Glutamatergic neuron (in vitro differentiated cells): Measurements from ENCODE around the gene FRS2. TPM values are rescaled to one million over a fixed set of nuclear protein-coding genes. Genes with fewer than 3 reads are reported as not detected.

Experiments used
- DNase-seq: peaks from one replicate; pipeline ENCODE4 v3.0.0; 2022
- H3K27ac Mint-ChIP-seq: one replicate; pipeline ENCODE4 v1.8.0; 2020; ENCODE audit warnings: mild to moderate bottlenecking, mixed read lengths, inconsistent platforms; ENCODE audit not compliant: unreplicated experiment
- H3K27me3 Mint-ChIP-seq: one replicate; pipeline ENCODE4 v1.8.0; 2020; ENCODE audit warnings: mild to moderate bottlenecking, moderate library complexity, mixed read lengths, inconsistent platforms; ENCODE audit not compliant: unreplicated experiment
- H3K36me3 Mint-ChIP-seq: one replicate; pipeline ENCODE4 v1.8.0; 2020; ENCODE audit warnings: mild to moderate bottlenecking, mixed read lengths, inconsistent platforms; ENCODE audit not compliant: unreplicated experiment
- H3K4me1 Mint-ChIP-seq: one replicate; pipeline ENCODE4 v1.8.0; 2020; ENCODE audit warnings: mild to moderate bottlenecking, low read depth, mixed read lengths, inconsistent platforms; ENCODE audit not compliant: unreplicated experiment
- H3K4me3 Mint-ChIP-seq: one replicate; pipeline ENCODE4 v1.8.0; 2020; ENCODE audit warnings: mild to moderate bottlenecking, mixed read lengths, inconsistent platforms; ENCODE audit not compliant: unreplicated experiment
- H3K9me3 Mint-ChIP-seq: one replicate; pipeline ENCODE4 v1.8.0; 2020; ENCODE audit warnings: mild to moderate bottlenecking, moderate library complexity, mixed read lengths, inconsistent platforms; ENCODE audit not compliant: unreplicated experiment
- total RNA-seq: library from RNA; stranded (reverse); fragmentation: NEBNext Ultra II Directional; extraction: Animal tissue kit (Norgen Biotek cat#: 25700); gene quantifications from one replicate; pipeline ENCODE4 v1.2.1, GENCODE V29; 2021; ENCODE audit not compliant: unreplicated experiment
- TF ChIP-seq, protein P1 (sequence below): fragments of 200-600 bp; sonication (generic); IDR thresholded peaks from one replicate; pipeline ENCODE4 v1.5.0; 2021; ENCODE audit not compliant: partially characterized antibody, unreplicated experiment

Gene FRS2
- total RNA-seq, 1 donor from 2014 or later = 26.7 TPM

DNA sequence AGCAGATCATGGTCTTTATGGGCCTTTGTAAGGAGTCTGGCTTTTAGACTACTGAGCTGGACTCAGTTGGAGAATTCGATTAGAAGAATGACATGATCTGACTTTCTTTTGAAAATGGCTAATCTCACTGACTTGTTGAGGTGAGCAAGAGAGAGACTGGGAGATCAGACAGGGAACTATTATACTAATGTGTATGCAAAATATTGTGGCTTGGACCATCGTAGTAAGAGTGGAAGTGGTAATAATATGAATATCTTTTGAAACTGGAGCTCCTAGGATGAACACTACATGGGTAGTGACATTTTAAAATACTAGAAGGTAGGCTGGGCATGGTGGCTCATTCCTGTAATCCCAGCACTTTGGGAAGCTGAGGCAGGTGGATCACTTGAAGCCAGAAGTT, 58.8 kb downstream of the FRS2 start:
- Mint-ChIP-seq H3K9me3 (no peaks in the 10 kb centered on the region), H3K36me3 (no peaks in the 10 kb centered on the region)

DNA sequence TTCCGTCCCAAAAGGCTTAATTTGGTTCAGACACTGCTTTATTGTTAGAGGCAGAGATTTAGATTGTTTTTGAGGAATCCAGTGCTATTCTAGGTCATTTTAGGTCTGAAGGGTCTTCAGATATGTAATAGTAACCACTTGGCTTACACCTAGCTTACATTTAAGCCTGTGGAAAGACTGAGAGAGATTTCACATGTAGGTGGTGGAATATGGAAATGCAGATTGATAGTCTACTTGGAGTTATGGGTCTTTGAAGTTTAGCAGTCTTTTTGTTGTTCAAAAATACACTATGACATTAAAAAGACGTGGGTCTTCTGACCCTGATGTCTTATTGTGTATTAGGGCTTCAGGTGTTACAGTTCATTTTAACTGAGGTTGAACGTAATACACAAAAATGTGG, 63.7 kb downstream of the FRS2 start:
- no peaks in the 10 kb centered on the region for H3K9me3 Mint-ChIP-seq
- peaks cover 12% of the 10 kb centered on the region for H3K4me1 Mint-ChIP-seq
- H3K36me3 Mint-ChIP-seq = no peaks in the 10 kb centered on the region
- H3K27me3 Mint-ChIP-seq = peaks cover 4% of the 10 kb centered on the region
- DNase-seq = no peak
- H3K4me3 Mint-ChIP-seq = no peak overlapping the region
- no peak overlapping the region for H3K27ac Mint-ChIP-seq
- TF ChIP-seq, protein P1, sequence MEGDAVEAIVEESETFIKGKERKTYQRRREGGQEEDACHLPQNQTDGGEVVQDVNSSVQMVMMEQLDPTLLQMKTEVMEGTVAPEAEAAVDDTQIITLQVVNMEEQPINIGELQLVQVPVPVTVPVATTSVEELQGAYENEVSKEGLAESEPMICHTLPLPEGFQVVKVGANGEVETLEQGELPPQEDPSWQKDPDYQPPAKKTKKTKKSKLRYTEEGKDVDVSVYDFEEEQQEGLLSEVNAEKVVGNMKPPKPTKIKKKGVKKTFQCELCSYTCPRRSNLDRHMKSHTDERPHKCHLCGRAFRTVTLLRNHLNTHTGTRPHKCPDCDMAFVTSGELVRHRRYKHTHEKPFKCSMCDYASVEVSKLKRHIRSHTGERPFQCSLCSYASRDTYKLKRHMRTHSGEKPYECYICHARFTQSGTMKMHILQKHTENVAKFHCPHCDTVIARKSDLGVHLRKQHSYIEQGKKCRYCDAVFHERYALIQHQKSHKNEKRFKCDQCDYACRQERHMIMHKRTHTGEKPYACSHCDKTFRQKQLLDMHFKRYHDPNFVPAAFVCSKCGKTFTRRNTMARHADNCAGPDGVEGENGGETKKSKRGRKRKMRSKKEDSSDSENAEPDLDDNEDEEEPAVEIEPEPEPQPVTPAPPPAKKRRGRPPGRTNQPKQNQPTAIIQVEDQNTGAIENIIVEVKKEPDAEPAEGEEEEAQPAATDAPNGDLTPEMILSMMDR = no peak

More for the DNA sequence above, 58.8 kb downstream of the FRS2 start:
- DNase-seq = no peak
- Mint-ChIP-seq H3K4me3 (no peak overlapping the region), H3K27ac (no peak overlapping the region), H3K4me1 (peaks cover 2% of the 10 kb centered on the region), H3K27me3 (no peaks in the 10 kb centered on the region)
- TF ChIP-seq, protein P1 = no peak

DNA sequence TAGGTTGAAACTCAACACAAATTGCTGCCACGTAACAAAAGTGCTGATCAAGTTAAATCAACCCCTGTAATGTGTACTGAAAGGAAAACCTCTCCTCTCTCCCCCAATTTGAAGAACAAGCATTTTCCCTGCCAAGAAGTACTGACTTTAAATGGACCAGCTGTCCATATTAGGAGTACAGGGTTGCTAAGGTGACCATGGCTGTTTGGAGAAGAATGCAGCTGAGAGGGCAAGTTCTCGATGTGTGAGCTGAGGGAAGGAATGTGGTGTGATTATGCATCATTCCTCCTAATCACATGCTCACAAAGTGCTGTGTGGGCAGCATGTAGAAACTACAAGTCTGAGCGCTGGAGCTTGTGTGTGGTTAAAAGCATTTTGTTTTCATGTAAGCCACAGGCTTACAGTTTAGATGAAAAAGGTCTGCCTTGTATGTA, 64.2 kb downstream of the FRS2 start:
- Mint-ChIP-seq H3K4me1 (peaks cover 12% of the 10 kb centered on the region), H3K27me3 (peaks cover 4% of the 10 kb centered on the region), H3K36me3 (no peaks in the 10 kb centered on the region), H3K27ac (peak overlapping the region; percentile 41), H3K9me3 (no peaks in the 10 kb centered on the region), H3K4me3 (peak overlapping the region; percentile 24)
- DNase-seq = no peak
- TF ChIP-seq, protein P1 = no peak

DNA sequence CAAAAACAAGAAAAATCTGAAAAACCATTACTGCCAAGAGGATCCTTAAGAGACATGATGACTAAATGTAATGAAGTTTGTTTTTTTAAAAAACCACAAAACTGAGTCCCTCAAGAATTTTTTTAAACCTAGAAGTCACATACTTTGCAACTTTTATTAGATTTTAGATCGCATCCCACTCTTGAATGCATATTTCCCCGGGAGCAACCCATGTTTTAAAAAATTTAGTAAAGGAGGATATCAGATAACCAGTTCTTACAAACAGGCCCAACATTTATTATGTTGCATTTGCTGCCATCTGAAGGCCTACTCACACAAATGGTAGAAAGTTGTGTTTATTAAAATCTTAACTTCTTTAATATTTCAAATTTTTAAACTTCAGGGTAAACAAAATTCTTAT, 70.8 kb downstream of the FRS2 start:
- DNase-seq = no peak
- Mint-ChIP-seq H3K36me3 (peaks cover 12% of the 10 kb centered on the region), H3K4me1 (no peaks in the 10 kb centered on the region), H3K27ac (no peak overlapping the region), H3K27me3 (peaks cover 2% of the 10 kb centered on the region), H3K4me3 (no peak overlapping the region), H3K9me3 (peaks cover 6% of the 10 kb centered on the region)
- TF ChIP-seq, protein P1 = no peak

DNA sequence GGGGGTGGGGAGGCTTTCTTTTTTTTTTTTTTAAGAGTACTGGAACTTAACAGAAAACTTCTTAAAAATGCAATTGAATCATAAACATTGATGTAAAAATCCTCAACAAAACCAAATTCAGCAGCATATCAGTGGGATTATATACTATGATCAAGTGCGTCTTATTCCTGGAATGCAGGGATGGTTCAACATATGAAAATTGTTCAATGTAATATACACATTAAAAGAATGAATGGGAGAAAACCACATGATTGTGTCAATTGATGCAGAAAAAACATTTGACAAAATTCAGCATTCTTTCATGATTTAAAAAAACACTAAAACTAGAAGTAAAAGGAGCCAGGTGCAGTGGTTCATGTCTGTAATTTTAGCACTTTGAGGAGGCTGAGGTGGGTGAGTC, 73.9 kb downstream of the FRS2 start:
- H3K36me3 Mint-ChIP-seq = peaks cover 12% of the 10 kb centered on the region
- DNase-seq = no peak
- H3K4me1 Mint-ChIP-seq = no peaks in the 10 kb centered on the region
- H3K27ac Mint-ChIP-seq = no peak overlapping the region
- TF ChIP-seq, protein P1 = no peak
- peaks cover 6% of the 10 kb centered on the region for H3K9me3 Mint-ChIP-seq
- no peaks in the 10 kb centered on the region for H3K27me3 Mint-ChIP-seq
- H3K4me3 Mint-ChIP-seq = no peak overlapping the region
